HEK293 (cell line): Measurements from ENCODE around the gene SPTBN2.

Experiments used
- CTCF ChIA-PET: fragments of 350-600 bp; formaldehyde crosslinking; extraction: SDS; loops from one replicate; lab custom pipeline; 2021; ENCODE audit warnings: antibody characterized with exemption; lab: Yijun Ruan, JAX
- POLR2A ChIA-PET: fragments of 300-600 bp; formaldehyde crosslinking; extraction: SDS; loops from one replicate; lab custom pipeline; 2020; ENCODE audit warnings: antibody characterized with exemption, inconsistent platforms; lab: Yijun Ruan, JAX
- H3K27ac ChIP-seq: fragments of 200-500 bp; sonication (Bioruptor generic); 2 replicates; pipeline ENCODE4 v1.5.1; 2014; ENCODE audit warnings: low read depth, low read length, control low read depth, inconsistent platforms; ENCODE audit errors: extremely low read depth
- H3K36me3 ChIP-seq, 2 experiments: fragments of 200-500 bp in 1 of 2; sonication (Bioruptor generic) in 1 of 2; 1 replicate in 1 of 2; 2 replicates in 1 of 2; pipeline ENCODE4 v1.5.1; 2014 to 2017; ENCODE audit warnings: inconsistent platforms in 2 of 2, low read length in 2 of 2; ENCODE audit not compliant: control insufficient read depth in 2 of 2, insufficient read depth in 1 of 2
- H3K4me1 ChIP-seq: fragments of 200-500 bp; sonication (Bioruptor generic); 2 replicates; pipeline ENCODE4 v1.5.1; 2014; ENCODE audit warnings: mild to moderate bottlenecking, low read length, inconsistent platforms; ENCODE audit not compliant: control insufficient read depth, insufficient read depth
- H3K4me3 ChIP-seq: 2 replicates; pipeline ENCODE4 v1.5.1; 2011; ENCODE audit warnings: low read depth, mild to moderate bottlenecking, control low read depth, low read length, moderate library complexity
- H3K9me3 ChIP-seq: fragments of 200-500 bp; sonication (Bioruptor generic); 2 replicates; pipeline ENCODE4 v1.5.1; 2014; ENCODE audit warnings: low read depth, low read length, inconsistent platforms; ENCODE audit not compliant: control insufficient read depth, insufficient read depth
- FEZF1 ChIP-seq: fragments of 450-650 bp; formaldehyde crosslinking; IDR thresholded peaks from 2 replicates; pipeline ENCODE4 v1.5.1; 2016; ENCODE audit warnings: missing biosample characterization, missing genetic modification characterization
- GLIS1 ChIP-seq: fragments of 450-650 bp; formaldehyde crosslinking; IDR thresholded peaks from 2 replicates; pipeline ENCODE4 v1.5.1; 2016; ENCODE audit warnings: missing biosample characterization, missing genetic modification characterization
- KLF16 ChIP-seq: fragments of 450-650 bp; formaldehyde crosslinking; IDR thresholded peaks from 2 replicates; pipeline ENCODE4 v1.5.1; 2017; ENCODE audit warnings: missing biosample characterization, missing genetic modification characterization
- KLF17 ChIP-seq: fragments of 450-650 bp; formaldehyde crosslinking; IDR thresholded peaks from 2 replicates; pipeline ENCODE4 v1.5.1; 2016; ENCODE audit warnings: missing biosample characterization, missing genetic modification characterization
- MZF1 ChIP-seq: fragments of 450-650 bp; formaldehyde crosslinking; IDR thresholded peaks from 2 replicates; pipeline ENCODE4 v1.5.1; 2017; ENCODE audit warnings: missing biosample characterization, missing genetic modification characterization, borderline replicate concordance
- PBX3 ChIP-seq: sonication (generic); formaldehyde crosslinking; IDR thresholded peaks from 2 replicates; pipeline ENCODE4 v1.8.1; 2022; ENCODE audit warnings: mild to moderate bottlenecking, moderate library complexity, missing genetic modification reagents
- PRDM1 ChIP-seq: fragments of 450-650 bp; formaldehyde crosslinking; IDR thresholded peaks from 2 replicates; pipeline ENCODE4; 2016; ENCODE audit warnings: missing biosample characterization, missing genetic modification characterization
- RBAK ChIP-seq: fragments of 450-650 bp; formaldehyde crosslinking; IDR thresholded peaks from 2 replicates; pipeline ENCODE4 v1.5.1; 2016; ENCODE audit warnings: missing biosample characterization, missing genetic modification characterization
- SALL2 ChIP-seq: fragments of 450-650 bp; formaldehyde crosslinking; IDR thresholded peaks from 2 replicates; pipeline ENCODE4 v1.5.0; 2017; ENCODE audit warnings: missing biosample characterization, mild to moderate bottlenecking, missing genetic modification characterization, borderline replicate concordance
- SP2 ChIP-seq: fragments of 450-650 bp; formaldehyde crosslinking; IDR thresholded peaks from 2 replicates; pipeline ENCODE4 v1.5.1; 2016; ENCODE audit warnings: missing biosample characterization, missing genetic modification characterization
- TSHZ1 ChIP-seq: fragments of 450-650 bp; formaldehyde crosslinking; IDR thresholded peaks from 2 replicates; pipeline ENCODE4 v1.5.1; 2016; ENCODE audit warnings: missing biosample characterization, missing genetic modification characterization, borderline replicate concordance
- ZBTB21 ChIP-seq: fragments of 450-650 bp; formaldehyde crosslinking; IDR thresholded peaks from 2 replicates; pipeline ENCODE4 v1.5.1; 2017; ENCODE audit warnings: missing biosample characterization, missing genetic modification characterization
- ZBTB26 ChIP-seq: fragments of 450-650 bp; formaldehyde crosslinking; optimal IDR thresholded peaks from 2 replicates; pipeline ENCODE3; 2016; ENCODE audit warnings: missing biosample characterization, mild to moderate bottlenecking, missing genetic modification characterization
- ZFP41 ChIP-seq: fragments of 450-650 bp; formaldehyde crosslinking; IDR thresholded peaks from 2 replicates; pipeline ENCODE4 v1.5.1; 2016; ENCODE audit warnings: missing biosample characterization, missing genetic modification characterization, borderline replicate concordance
- ZNF324 ChIP-seq: fragments of 450-650 bp; formaldehyde crosslinking; IDR thresholded peaks from 2 replicates; pipeline ENCODE4 v1.5.1; 2016; ENCODE audit warnings: missing biosample characterization, missing genetic modification characterization
- ZNF501 ChIP-seq: fragments of 450-650 bp; formaldehyde crosslinking; IDR thresholded peaks from 2 replicates; pipeline ENCODE4 v1.5.1; 2016; ENCODE audit warnings: missing biosample characterization, missing genetic modification characterization
- ZNF513 ChIP-seq: fragments of 450-650 bp; IDR thresholded peaks from 2 replicates; pipeline ENCODE4 v1.5.1; 2018; ENCODE audit warnings: missing biosample characterization, missing genetic modification characterization
- ZNF549 ChIP-seq: fragments of 450-650 bp; IDR thresholded peaks from 2 replicates; pipeline ENCODE4 v1.5.1; 2018; ENCODE audit warnings: missing biosample characterization, missing genetic modification characterization, mild to moderate bottlenecking, inconsistent platforms, moderate library complexity
- ZNF558 ChIP-seq: fragments of 450-650 bp; formaldehyde crosslinking; IDR thresholded peaks from 2 replicates; pipeline ENCODE4 v1.5.1; 2016; ENCODE audit warnings: missing biosample characterization, missing genetic modification characterization
- ZNF621 ChIP-seq: fragments of 450-650 bp; formaldehyde crosslinking; IDR thresholded peaks from 2 replicates; pipeline ENCODE4 v1.5.1; 2017; ENCODE audit warnings: missing biosample characterization, missing genetic modification characterization
- ZNF639 ChIP-seq: fragments of 450-650 bp; formaldehyde crosslinking; IDR thresholded peaks from 2 replicates; pipeline ENCODE4 v1.5.1; 2016; ENCODE audit warnings: missing biosample characterization, missing genetic modification characterization
- ZNF677 ChIP-seq: fragments of 450-650 bp; IDR thresholded peaks from 2 replicates; pipeline ENCODE4 v1.5.0; 2018; ENCODE audit warnings: missing biosample characterization, mild to moderate bottlenecking, missing genetic modification characterization, moderate library complexity
- ZNF701 ChIP-seq: fragments of 450-650 bp; formaldehyde crosslinking; IDR thresholded peaks from 2 replicates; pipeline ENCODE4 v1.5.1; 2016; ENCODE audit warnings: missing biosample characterization, missing genetic modification characterization
- ZNF704 ChIP-seq: fragments of 450-650 bp; formaldehyde crosslinking; IDR thresholded peaks from 2 replicates; pipeline ENCODE4 v1.5.1; 2016; ENCODE audit warnings: missing biosample characterization, missing genetic modification characterization
- ZNF707 ChIP-seq: fragments of 450-650 bp; formaldehyde crosslinking; IDR thresholded peaks from 2 replicates; pipeline ENCODE4 v1.5.1; 2016; ENCODE audit warnings: missing biosample characterization, missing genetic modification characterization
- ZNF76 ChIP-seq: fragments of 450-650 bp; formaldehyde crosslinking; IDR thresholded peaks from 2 replicates; pipeline ENCODE4; 2016; ENCODE audit warnings: low read depth, missing biosample characterization, missing genetic modification characterization, borderline replicate concordance
- ZNF792 ChIP-seq: fragments of 450-650 bp; formaldehyde crosslinking; IDR thresholded peaks from 2 replicates; pipeline ENCODE4 v1.5.1; 2016; ENCODE audit warnings: missing biosample characterization, missing genetic modification characterization

Gene SPTBN2

GRCh38 chr11:66694056-66694410 lies 35.0 kb downstream of the SPTBN2 start (continued):
- TF ChIP-seq ZNF513 (tag by site-specific recombination) (no peak), ZFP41 (no peak), ZBTB26 (no peak), SALL2 (tag by site-specific recombination) (no peak), PRDM1 (tag by site-specific recombination) (no peak), ZNF621 (tag by site-specific recombination) (no peak), ZBTB21 (tag by site-specific recombination) (no peak), TSHZ1 (tag by site-specific recombination) (no peak), MZF1 (tag by site-specific recombination) (no peak), ZNF792 (tag by site-specific recombination) (no peak), ZNF558 (tag by site-specific recombination) (no peak)

GRCh38 chr11:66693356-66694055 lies 35.5 kb downstream of the SPTBN2 start:
- Histone ChIP-seq H3K9me3 (no peaks in the 10 kb centered on the region), H3K36me3 (peaks cover 0 to 82% of the 10 kb centered on the region in 2 experiments; a peak in 2 of 3 replicates), H3K27ac (no peak overlapping the region), H3K4me3 (no peak overlapping the region), H3K4me1 (no peaks in the 10 kb centered on the region)
- POLR2A ChIA-PET: no interaction called here
- no peak for TF ChIP-seq ZNF324 (tag by site-specific recombination)
- TF ChIP-seq PBX3 (CRISPR knock-in tag): no peak
- no peak for TF ChIP-seq ZNF704 (tag by site-specific recombination)
- TF ChIP-seq ZNF677 (tag by site-specific recombination): no peak
- TF ChIP-seq ZNF639 (tag by site-specific recombination): no peak
- no peak for TF ChIP-seq SALL2 (tag by site-specific recombination)
- no peak for TF ChIP-seq ZNF76 (tag by site-specific recombination)
- no peak for TF ChIP-seq FEZF1 (tag by site-specific recombination)
- no peak for TF ChIP-seq SP2 (tag by site-specific recombination)
- no peak for TF ChIP-seq GLIS1 (tag by site-specific recombination)
- TF ChIP-seq ZNF707 (tag by site-specific recombination): no peak
- no peak for TF ChIP-seq ZNF501 (tag by site-specific recombination)
- no peak for TF ChIP-seq ZNF701 (tag by site-specific recombination)
- TF ChIP-seq RBAK (tag by site-specific recombination): no peak
- TF ChIP-seq ZNF549: no peak
- no peak for TF ChIP-seq KLF17 (tag by site-specific recombination)
- no peak for TF ChIP-seq KLF16 (tag by site-specific recombination)
- CTCF ChIA-PET: interaction anchor here (0.5 to 7.3 kb wide), 13 partner anchors 15 to 1133 kb away, joined by 3 to 62 read pairs (median 3); no protein-coding TSS in a partner anchor
